22Rv1 (cell line): ENCODE measurements around the gene SOX10.

Experiments used
- ZFX ChIP-seq: fragments of 450-650 bp; IDR thresholded peaks from 2 replicates; pipeline ENCODE4 v1.6.1; 2017; ENCODE audit warnings: antibody characterized with exemption, borderline replicate concordance
- TF ChIP-seq, protein P1 (sequence below): fragments of 450-650 bp; IDR thresholded peaks from 2 replicates; pipeline ENCODE4 v1.5.1; 2017; ENCODE audit warnings: mild to moderate bottlenecking

DNA sequence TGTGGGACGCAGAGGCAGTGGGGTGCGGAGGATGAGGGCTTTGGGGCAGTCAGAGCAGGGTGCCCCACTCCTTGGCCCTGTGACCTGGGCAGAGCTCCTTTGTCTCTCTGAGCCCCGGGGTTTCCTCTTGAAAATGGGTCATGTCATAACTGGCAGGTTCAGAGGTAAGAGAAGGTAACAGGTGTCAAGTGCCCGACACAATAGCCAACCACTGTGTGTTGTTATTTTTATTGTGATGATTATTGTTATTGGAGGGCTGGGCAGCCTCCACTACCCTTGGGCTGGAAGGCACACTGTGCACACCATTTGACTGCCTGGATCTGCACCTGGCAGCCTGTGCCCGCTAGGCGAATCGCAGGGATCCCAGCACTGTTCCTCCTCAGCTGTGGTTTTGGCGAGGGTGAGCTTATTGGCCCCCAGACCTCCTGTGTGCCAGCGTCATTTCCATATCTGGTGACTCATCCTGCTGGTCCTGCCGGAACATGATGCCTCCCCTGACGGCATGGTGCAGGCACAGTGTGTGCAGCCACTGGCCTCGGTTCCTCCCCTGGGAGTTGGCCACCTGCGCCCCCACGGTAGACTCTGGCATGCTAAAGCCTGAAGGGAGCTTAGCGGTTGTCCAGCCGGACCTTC is 15.4 kb upstream of the SOX10 start:
- TF ChIP-seq, protein P1, sequence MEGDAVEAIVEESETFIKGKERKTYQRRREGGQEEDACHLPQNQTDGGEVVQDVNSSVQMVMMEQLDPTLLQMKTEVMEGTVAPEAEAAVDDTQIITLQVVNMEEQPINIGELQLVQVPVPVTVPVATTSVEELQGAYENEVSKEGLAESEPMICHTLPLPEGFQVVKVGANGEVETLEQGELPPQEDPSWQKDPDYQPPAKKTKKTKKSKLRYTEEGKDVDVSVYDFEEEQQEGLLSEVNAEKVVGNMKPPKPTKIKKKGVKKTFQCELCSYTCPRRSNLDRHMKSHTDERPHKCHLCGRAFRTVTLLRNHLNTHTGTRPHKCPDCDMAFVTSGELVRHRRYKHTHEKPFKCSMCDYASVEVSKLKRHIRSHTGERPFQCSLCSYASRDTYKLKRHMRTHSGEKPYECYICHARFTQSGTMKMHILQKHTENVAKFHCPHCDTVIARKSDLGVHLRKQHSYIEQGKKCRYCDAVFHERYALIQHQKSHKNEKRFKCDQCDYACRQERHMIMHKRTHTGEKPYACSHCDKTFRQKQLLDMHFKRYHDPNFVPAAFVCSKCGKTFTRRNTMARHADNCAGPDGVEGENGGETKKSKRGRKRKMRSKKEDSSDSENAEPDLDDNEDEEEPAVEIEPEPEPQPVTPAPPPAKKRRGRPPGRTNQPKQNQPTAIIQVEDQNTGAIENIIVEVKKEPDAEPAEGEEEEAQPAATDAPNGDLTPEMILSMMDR: no peak
- TF ChIP-seq ZFX: no peak
